ENCODE results near the gene ADARB1. TPM values are rescaled to one million over a fixed set of nuclear protein-coding genes. Genes with fewer than 3 reads are reported as not detected.
A peak's percentile ranks its signal among the peaks of the same experiment; 100 is the strongest.

Gene ADARB1
- total and polyA plus RNA-seq, 9 of the 15 experiments (the other 6 are each of a cell fraction or from before 2014, with no cell fraction given) = 6.7 to 16.0 (median 8.3) TPM

- in situ Hi-C loops (cut with MboI) (no loop called here), intact Hi-C loops (cut with micrococcal nuclease) (no loop called here)
- CTCF ChIA-PET (ENCODE audit: low intra/inter-chr PET ratio) = no interaction called here
- Histone ChIP-seq H3K9me1 (ENCODE audit: control insufficient read depth, insufficient read depth, low read length) (no peaks in the 10 kb centered on the region), H2AFZ (ENCODE audit: low read depth, low read length) (no peak overlapping the region), H3K4me3 (no peak overlapping the region), H3K4me1 (replicated peaks in 1 of 2; ENCODE audit: control insufficient read depth in 2 of 2, insufficient read depth in 2 of 2, low read length in 2 of 2) (peaks cover 0 to 16% of the 10 kb centered on the region in 2 experiments; a peak in 1 of 5 replicates), H3K36me3 (ENCODE audit: control insufficient read depth, insufficient read depth, low read length) (no peaks in the 10 kb centered on the region), H3K9me3 (replicated peaks; ENCODE audit: control insufficient read depth, insufficient read depth, low read depth, low read length) (peaks cover 7% of the 10 kb centered on the region), H3K4me2 (ENCODE audit: insufficient read depth, low read length) (no peak overlapping the region), H3K79me2 (ENCODE audit: control insufficient read depth, insufficient read depth, low read length) (no peaks in the 10 kb centered on the region), H4K20me1 (replicated peaks; ENCODE audit: control insufficient read depth, insufficient read depth, low read length) (no peaks in the 10 kb centered on the region; the same call in 1 of the 2 replicates), H3K9ac (ENCODE audit: insufficient read depth in 1 of 2, low read depth in 2 of 2, low read length in 2 of 2) (no peak overlapping the region), H3K27ac (ENCODE audit: extremely low read depth, low read depth, low read length) (no peak overlapping the region), H3K27me3 (ENCODE audit: control insufficient read depth in 2 of 2, insufficient read depth in 2 of 2, low read length in 2 of 2) (peaks cover 35 to 57% of the 10 kb centered on the region in 2 experiments)
- DNase-seq (ENCODE audit: extremely low read depth in 1 of 4, low spot score in 3 of 4) (no peak), ATAC-seq (no peak), FAIRE-seq (no peak)
- BruUV-seq (replicated peaks) = no TSS peak
- WGBS (ENCODE audit: insufficient coverage, low coverage, missing lambda C conversion rate) = 0% methylated on average over 5 of the region's 5 CpGs
- TF ChIP-seq CTCF (IDR thresholded peaks at IDR 0.05 in 2 of 3, conservative IDR thresholded peaks at IDR 0.05 in 1 of 3; ENCODE audit: insufficient read depth in 2 of 3, low read depth in 1 of 3, low read length in 3 of 3) = 0 out of 6 replicates have a peak, but pooled peaks of 1 of the 3 experiments have one; percentile 12
- TF ChIP-seq RAD21 (CRISPR knock-in tag; conservative IDR thresholded peaks at IDR 0.05 in 1 of 2, IDR thresholded peaks at IDR 0.05 in 1 of 2) = peak in 1 of 2 experiments; percentile 36; a peak in 2 of 4 replicates
- TF ChIP-seq NEUROD1 (IDR thresholded peaks at IDR 0.05; ENCODE audit: borderline replicate concordance, low read depth, low read length, partially characterized antibody) = no peak
- POLR2A ChIA-PET = interaction anchor here (1.1 kb wide), 1 partner anchor 9 kb away, joined by 3 read pairs; no protein-coding TSS in a partner anchor
Measured at GRCh38 chr21:45045481-45045880, 28.9 kb upstream of the ADARB1 start.

Measured in K562 (cell line).